Keratinocyte (primary cell): ENCODE results near the gene VAV2. TPM values are rescaled to one million over a fixed set of nuclear protein-coding genes. Genes with fewer than 3 reads are reported as not detected.
A peak's percentile ranks its signal among the peaks of the same experiment; 100 is the strongest.

Experiments used
- DNase-seq: peaks from one replicate; pipeline ENCODE4 v3.0.0-alpha.2; 2011; ENCODE audit warnings: low read depth, missing footprints, low spot score
- FAIRE-seq: peaks from 2 replicates; lab custom pipeline; 2011; peaks lifted over from hg19 to GRCh38; lab: Jason Lieb, UNC
- H2AFZ ChIP-seq: 2 replicates; pipeline ENCODE4 v1.6.0; 2012; ENCODE audit warnings: low read length, control low read depth, inconsistent platforms; ENCODE audit not compliant: control insufficient read depth
- H3K27ac ChIP-seq: 2 replicates; pipeline ENCODE4 v1.5.1; 2011; ENCODE audit warnings: low read length; ENCODE audit not compliant: control insufficient read depth, insufficient read depth
- H3K27me3 ChIP-seq: 3 replicates; pipeline ENCODE4 v1.6.0; 2011; ENCODE audit warnings: low read length; ENCODE audit not compliant: control insufficient read depth, insufficient read depth; ENCODE audit errors: extremely low read depth
- H3K36me3 ChIP-seq, 2 experiments: 2 replicates in 1 of 2; 3 replicates in 1 of 2; pipeline ENCODE4 v1.5.1; 2011; ENCODE audit warnings: low read length in 2 of 2, mild to moderate bottlenecking in 1 of 2; ENCODE audit not compliant: control insufficient read depth in 2 of 2, insufficient read depth in 2 of 2; ENCODE audit errors: extremely low read depth in 1 of 2
- H3K4me1 ChIP-seq: 3 replicates; pipeline ENCODE4 v1.5.1; 2011; ENCODE audit warnings: low read length; ENCODE audit not compliant: control insufficient read depth, insufficient read depth; ENCODE audit errors: extremely low read depth
- H3K4me2 ChIP-seq: 3 replicates; pipeline ENCODE4 v1.6.0; 2011; ENCODE audit warnings: low read depth, low read length; ENCODE audit not compliant: control insufficient read depth, insufficient read depth; ENCODE audit errors: extremely low read depth
- H3K4me3 ChIP-seq, 3 experiments: fragments of 200-600 bp in 1 of 3; sonication (generic) in 1 of 3; 2 replicates in 2 of 3; 3 replicates in 1 of 3; pipeline ENCODE4 v1.5.1; 2011 to 2016; ENCODE audit warnings: low read length in 3 of 3, mild to moderate bottlenecking in 3 of 3, control low read depth in 2 of 3, inconsistent platforms in 1 of 3, low read depth in 1 of 3, mixed read lengths in 1 of 3, mixed run types in 1 of 3, moderate library complexity in 1 of 3; ENCODE audit not compliant: control insufficient read depth in 2 of 3, insufficient read depth in 2 of 3; ENCODE audit errors: extremely low read depth in 1 of 3
- H3K79me2 ChIP-seq: 2 replicates; pipeline ENCODE4 v1.6.0; 2012; ENCODE audit warnings: low read length; ENCODE audit not compliant: control insufficient read depth, insufficient read depth
- H3K9ac ChIP-seq: 3 replicates; pipeline ENCODE4 v1.6.0; 2011; ENCODE audit warnings: low read length; ENCODE audit not compliant: control insufficient read depth, insufficient read depth; ENCODE audit errors: extremely low read depth
- H3K9me1 ChIP-seq: 3 replicates; pipeline ENCODE4 v1.6.0; 2011; ENCODE audit warnings: low read length; ENCODE audit not compliant: control insufficient read depth, insufficient read depth; ENCODE audit errors: extremely low read depth
- H3K9me3 ChIP-seq: 2 replicates; pipeline ENCODE4 v1.5.1; 2012; ENCODE audit warnings: low read depth, low read length; ENCODE audit not compliant: control insufficient read depth
- H4K20me1 ChIP-seq: 3 replicates; pipeline ENCODE4 v1.6.0; 2011; ENCODE audit warnings: low read length; ENCODE audit not compliant: control insufficient read depth, insufficient read depth; ENCODE audit errors: extremely low read depth
- EZH2 ChIP-seq: IDR thresholded peaks from one replicate; pipeline ENCODE4 v1.6.1; 2012; ENCODE audit warnings: inconsistent platforms, mild to moderate bottlenecking, low read length, moderate library complexity
- dilution Hi-C: fragments of 300-500 bp; cut with MboI; formaldehyde crosslinking; loops from one replicate; pipeline ENCODE4 v1.7.0; 2020; ENCODE audit warnings: low sequenced_read_pairs; ENCODE audit not compliant: extremely low pct_ligation_motif_present
- polyA plus RNA-seq, 5 experiments: library from polyadenylated mRNA; depleted of rRNA in 3 of 5; stranded (reverse) in 3 of 5; stranded (forward) in 1 of 5; unstranded in 1 of 5; fragments of >200 nt; gene quantifications; 1 replicate in 1 of 5; 2 replicates in 3 of 5; 3 replicates in 1 of 5; pipeline versions ENCODE4 v1.2.1 to v1.2.3, GENCODE V29; 2011 to 2012; ENCODE audit warnings: missing spikeins in 2 of 5, low read depth in 1 of 5, low replicate concordance in 1 of 5
- TF ChIP-seq, protein P1 (sequence below), 3 experiments: IDR thresholded peaks in 1 of 3; conservative IDR thresholded peaks in 1 of 3; optimal IDR thresholded peaks in 1 of 3; 2 replicates in 2 of 3; 3 replicates in 1 of 3; pipeline versions ENCODE3 to v1.5.1; 2011; ENCODE audit warnings: low read length in 3 of 3, mild to moderate bottlenecking in 3 of 3, moderate library complexity in 2 of 3, control low read depth in 1 of 3, inconsistent platforms in 1 of 3; ENCODE audit not compliant: insufficient read depth in 2 of 3; ENCODE audit errors: extremely low read depth in 1 of 3

VAV2 gene
- polyA plus RNA-seq, 1 donor (not counting 4 experiments of a cell fraction or from before 2014, with no cell fraction given), result 16.4 TPM

DNA sequence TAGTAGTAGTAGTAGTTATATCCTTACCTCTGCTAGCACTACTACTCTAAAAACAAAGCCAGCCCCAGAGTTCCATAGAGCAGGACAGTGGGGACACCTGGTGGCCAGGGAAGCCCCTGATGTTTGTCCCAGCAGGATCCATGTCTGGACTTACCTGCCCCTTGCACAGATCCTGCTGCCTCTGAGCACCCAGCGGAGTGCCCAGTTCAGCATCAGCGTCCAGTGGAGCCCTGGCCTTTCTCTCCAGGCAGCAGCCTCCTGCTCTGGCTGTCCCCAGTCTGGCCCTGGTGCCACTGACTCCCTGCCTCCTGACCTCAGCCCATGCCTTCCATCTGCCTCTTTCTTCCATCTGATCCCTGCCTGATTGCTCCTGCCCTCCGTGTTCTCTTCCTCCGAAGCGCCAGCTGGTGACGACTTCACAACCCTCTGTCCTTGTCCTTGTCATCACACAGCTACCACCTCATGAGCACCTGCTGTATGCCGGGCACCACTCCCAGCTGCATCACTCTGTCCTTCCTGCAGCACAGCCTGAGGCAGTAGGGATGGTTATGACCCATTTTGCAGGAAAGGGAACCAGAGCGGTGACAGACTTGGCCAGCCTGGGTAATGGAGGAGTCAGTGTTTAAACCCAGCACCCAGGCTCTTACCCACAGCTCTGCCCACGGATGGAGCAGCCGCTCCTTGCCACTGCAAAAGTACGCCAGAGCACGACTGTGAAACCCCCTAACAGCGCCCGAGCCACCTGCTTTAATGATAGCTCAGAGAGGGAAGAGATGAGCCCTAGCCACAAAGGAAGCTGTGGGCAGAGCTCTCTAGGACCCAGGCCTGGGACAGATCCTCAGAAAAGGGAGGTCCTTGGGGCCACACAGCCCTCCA is 265.5 kb downstream of the VAV2 start:
- no peaks in the 10 kb centered on the region for H3K9me3 ChIP-seq
- TF ChIP-seq EZH2, result no peak
- TF ChIP-seq, protein P1, sequence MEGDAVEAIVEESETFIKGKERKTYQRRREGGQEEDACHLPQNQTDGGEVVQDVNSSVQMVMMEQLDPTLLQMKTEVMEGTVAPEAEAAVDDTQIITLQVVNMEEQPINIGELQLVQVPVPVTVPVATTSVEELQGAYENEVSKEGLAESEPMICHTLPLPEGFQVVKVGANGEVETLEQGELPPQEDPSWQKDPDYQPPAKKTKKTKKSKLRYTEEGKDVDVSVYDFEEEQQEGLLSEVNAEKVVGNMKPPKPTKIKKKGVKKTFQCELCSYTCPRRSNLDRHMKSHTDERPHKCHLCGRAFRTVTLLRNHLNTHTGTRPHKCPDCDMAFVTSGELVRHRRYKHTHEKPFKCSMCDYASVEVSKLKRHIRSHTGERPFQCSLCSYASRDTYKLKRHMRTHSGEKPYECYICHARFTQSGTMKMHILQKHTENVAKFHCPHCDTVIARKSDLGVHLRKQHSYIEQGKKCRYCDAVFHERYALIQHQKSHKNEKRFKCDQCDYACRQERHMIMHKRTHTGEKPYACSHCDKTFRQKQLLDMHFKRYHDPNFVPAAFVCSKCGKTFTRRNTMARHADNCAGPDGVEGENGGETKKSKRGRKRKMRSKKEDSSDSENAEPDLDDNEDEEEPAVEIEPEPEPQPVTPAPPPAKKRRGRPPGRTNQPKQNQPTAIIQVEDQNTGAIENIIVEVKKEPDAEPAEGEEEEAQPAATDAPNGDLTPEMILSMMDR (optimal IDR thresholded peaks at IDR 0.05 in 1 of 3, IDR thresholded peaks at IDR 0.05 in 1 of 3, conservative IDR thresholded peaks at IDR 0.05 in 1 of 3; ENCODE audit: extremely low read depth in 1 of 3, insufficient read depth in 2 of 3, low read length in 3 of 3), result peak; percentile 31 to 69 (median 53)
- FAIRE-seq (no peak), DNase-seq (no peak)
- no peaks in the 10 kb centered on the region for H3K79me2 ChIP-seq
- no peaks in the 10 kb centered on the region for H3K4me1 ChIP-seq
- H3K4me2 ChIP-seq, result no peak overlapping the region
- no peaks in the 10 kb centered on the region for H3K36me3 ChIP-seq
- no peak overlapping the region for H3K4me3 ChIP-seq
- no peak overlapping the region for H3K9ac ChIP-seq
- dilution Hi-C loops, result no loop called here
- no peak overlapping the region for H3K27ac ChIP-seq
- no peaks in the 10 kb centered on the region for H3K9me1 ChIP-seq
- peaks cover 4% of the 10 kb centered on the region for H3K27me3 ChIP-seq
- H4K20me1 ChIP-seq, result no peaks in the 10 kb centered on the region
- H2AFZ ChIP-seq, result no peak overlapping the region

DNA sequence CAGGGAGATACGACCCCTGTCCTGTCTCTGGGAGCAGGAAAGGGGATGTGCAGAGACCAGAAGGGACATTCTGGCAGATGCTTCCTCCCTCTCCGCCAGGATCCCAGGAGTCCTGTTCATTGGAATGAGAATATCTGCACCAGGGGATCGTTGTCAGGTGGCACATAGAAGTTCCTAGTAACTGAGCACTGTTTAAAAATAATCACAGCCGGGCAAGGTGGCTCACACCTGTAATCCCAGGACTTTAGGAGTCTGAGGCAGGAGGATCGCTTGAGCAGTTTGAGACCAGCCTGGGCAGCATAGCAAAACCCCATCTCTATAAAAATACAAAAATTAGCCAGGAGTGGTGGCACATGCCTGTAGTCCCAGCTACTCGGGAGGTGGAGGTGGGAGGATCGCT is 266.2 kb downstream of the VAV2 start:
- H3K9me1 ChIP-seq, result no peaks in the 10 kb centered on the region
- peaks cover 4% of the 10 kb centered on the region for H3K27me3 ChIP-seq
- no peak overlapping the region for H3K9ac ChIP-seq
- dilution Hi-C loops, result no loop called here
- no peak overlapping the region for H3K4me3 ChIP-seq
- DNase-seq, result no peak
- H2AFZ ChIP-seq, result no peak overlapping the region
- no peak overlapping the region for H3K4me2 ChIP-seq
- no peak for FAIRE-seq
- H3K27ac ChIP-seq, result no peak overlapping the region
- H3K4me1 ChIP-seq, result no peaks in the 10 kb centered on the region
- H3K9me3 ChIP-seq, result no peaks in the 10 kb centered on the region
- TF ChIP-seq, protein P1 (optimal IDR thresholded peaks at IDR 0.05 in 1 of 3, IDR thresholded peaks at IDR 0.05 in 1 of 3, conservative IDR thresholded peaks at IDR 0.05 in 1 of 3; ENCODE audit: extremely low read depth in 1 of 3, insufficient read depth in 2 of 3, low read length in 3 of 3), result no peak
- TF ChIP-seq EZH2, result no peak
- no peaks in the 10 kb centered on the region for H3K79me2 ChIP-seq
- H4K20me1 ChIP-seq, result no peaks in the 10 kb centered on the region
- H3K36me3 ChIP-seq, result no peaks in the 10 kb centered on the region
